Coronary artery (tissue), 2 donors: ENCODE measurements around the gene MICAL1.

Experiments
- DNase-seq: peaks from one replicate; pipeline ENCODE4 v3.0.0-alpha.2; 2017; ENCODE audit warnings: low spot score
- H3K27ac ChIP-seq, 2 donors: fragments of 200-600 bp; sonication (generic); one replicate each; pipeline ENCODE4 v1.5.1; 2016 to 2019
- H3K4me3 ChIP-seq: fragments of 200-600 bp; sonication (generic); 2 replicates; pipeline ENCODE4 v1.5.1; 2016; ENCODE audit warnings: mild to moderate bottlenecking, moderate library complexity
- TF ChIP-seq, protein P1 (sequence below): fragments of 200-600 bp; sonication (generic); IDR thresholded peaks from one replicate; pipeline ENCODE4 v1.5.1; 2019; ENCODE audit warnings: antibody characterized with exemption

The MICAL1 gene

GRCh38 chr6:109483735-109484057 lies 28.1 kb upstream of the MICAL1 start:
- peak overlapping the region; percentile 100 for H3K4me3 ChIP-seq
- no peak for DNase-seq
- H3K27ac ChIP-seq: peak overlapping the region; percentile 28 to 95
- TF ChIP-seq, protein P1, sequence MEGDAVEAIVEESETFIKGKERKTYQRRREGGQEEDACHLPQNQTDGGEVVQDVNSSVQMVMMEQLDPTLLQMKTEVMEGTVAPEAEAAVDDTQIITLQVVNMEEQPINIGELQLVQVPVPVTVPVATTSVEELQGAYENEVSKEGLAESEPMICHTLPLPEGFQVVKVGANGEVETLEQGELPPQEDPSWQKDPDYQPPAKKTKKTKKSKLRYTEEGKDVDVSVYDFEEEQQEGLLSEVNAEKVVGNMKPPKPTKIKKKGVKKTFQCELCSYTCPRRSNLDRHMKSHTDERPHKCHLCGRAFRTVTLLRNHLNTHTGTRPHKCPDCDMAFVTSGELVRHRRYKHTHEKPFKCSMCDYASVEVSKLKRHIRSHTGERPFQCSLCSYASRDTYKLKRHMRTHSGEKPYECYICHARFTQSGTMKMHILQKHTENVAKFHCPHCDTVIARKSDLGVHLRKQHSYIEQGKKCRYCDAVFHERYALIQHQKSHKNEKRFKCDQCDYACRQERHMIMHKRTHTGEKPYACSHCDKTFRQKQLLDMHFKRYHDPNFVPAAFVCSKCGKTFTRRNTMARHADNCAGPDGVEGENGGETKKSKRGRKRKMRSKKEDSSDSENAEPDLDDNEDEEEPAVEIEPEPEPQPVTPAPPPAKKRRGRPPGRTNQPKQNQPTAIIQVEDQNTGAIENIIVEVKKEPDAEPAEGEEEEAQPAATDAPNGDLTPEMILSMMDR: no peak

- H3K27ac ChIP-seq: peak within 1 kb of the TSS; percentile 84 to 95
- H3K4me3 ChIP-seq: peak within 1 kb of the TSS; percentile 100
- TF ChIP-seq, protein P1: no peak
- DNase-seq: peak; percentile 90
These were observed 27.5 kb upstream of the MICAL1 start, which contains the start of gene ZBTB24 for GRCh38 chr6:109482905-109483734. Gene ZBTB24, minus strand, starts transcription at chr6:109483219. Its CDS starts 1,193 bp downstream, at chr6:109482026.

GRCh38 chr6:109480993-109481480 lies 25.5 kb upstream of the MICAL1 start:
- DNase-seq: no peak
- H3K27ac ChIP-seq: no peak overlapping the region
- TF ChIP-seq, protein P1: no peak
- H3K4me3 ChIP-seq: peak overlapping the region; percentile 100

- Histone ChIP-seq H3K4me3 (peak overlapping the region; percentile 21), H3K27ac (no peak overlapping the region)
- TF ChIP-seq, protein P1: no peak
- DNase-seq: no peak
These were observed 23.5 kb upstream of the MICAL1 start for GRCh38 chr6:109478841-109479624.

GRCh38 chr6:109478222-109478805 lies 22.7 kb upstream of the MICAL1 start:
- DNase-seq: no peak
- Histone ChIP-seq H3K4me3 (no peak overlapping the region), H3K27ac (no peak overlapping the region)
- TF ChIP-seq, protein P1: no peak

- DNase-seq: no peak
- TF ChIP-seq, protein P1: no peak
- no peak overlapping the region for H3K27ac ChIP-seq
- no peak overlapping the region for H3K4me3 ChIP-seq
These were observed 22.2 kb upstream of the MICAL1 start for GRCh38 chr6:109477725-109478124.
